KBM-7 (cell line): ENCODE data around the gene DNAJC30.
"Not testable (repeated sequence)": the region's sequence is repeated elsewhere in the genome, so short reads cannot be mapped to it uniquely, and the experiment has no call there.

Source experiments
- DNase-seq: peaks from one replicate; pipeline ENCODE4 v3.0.0-alpha.2; 2015
- in situ Hi-C: fragments of 300-500 bp; cut with MboI; formaldehyde crosslinking; loops from 2 replicates; pipeline ENCODE4 v1.14.3; 2020; ENCODE audit warnings: low sequenced_read_pairs, low pct_unique_long_range_greater_than_20kb, mixed read lengths

Gene DNAJC30

DNA sequence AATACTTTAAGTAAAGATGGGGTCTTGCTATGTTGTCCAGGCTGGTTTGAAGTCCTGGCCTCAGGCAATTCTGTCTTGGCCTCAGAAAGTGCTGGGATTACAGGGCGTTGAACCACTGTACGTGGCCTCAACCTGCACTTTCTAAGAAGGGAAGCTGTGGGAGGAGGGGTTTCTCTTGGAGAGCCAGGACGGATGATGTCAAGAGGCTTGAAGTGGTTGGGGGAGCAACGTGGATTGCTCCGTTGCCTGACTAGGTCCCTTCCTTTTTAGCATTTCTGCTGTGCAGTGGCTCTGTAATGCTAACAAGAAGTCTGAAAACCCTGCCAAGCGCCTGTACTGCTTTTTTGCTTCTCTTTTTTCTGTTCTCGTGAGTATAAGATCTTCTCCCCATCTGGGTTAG, 7.4 kb upstream of the DNAJC30 start:
- no peak for DNase-seq
- in situ Hi-C loops = no loop called here

DNA sequence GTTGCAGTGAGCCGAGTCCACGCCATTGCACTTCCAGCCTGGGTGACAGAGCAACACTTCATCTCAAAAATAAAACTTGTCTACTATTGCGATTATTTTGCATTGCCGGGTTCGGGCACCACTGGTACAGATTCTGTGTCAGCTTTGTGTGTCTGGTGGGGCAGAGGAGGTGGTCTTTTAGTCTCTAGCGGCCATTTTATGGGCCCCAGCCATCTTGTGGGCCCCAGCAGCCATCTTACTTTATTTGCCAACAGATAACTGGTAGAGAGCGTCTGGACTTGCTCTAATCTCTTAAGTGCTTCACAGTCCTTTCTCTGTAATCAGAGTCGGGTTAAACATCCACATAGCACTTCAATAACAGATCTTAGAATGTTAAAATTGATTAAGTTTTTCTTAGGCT, 5.0 kb upstream of the DNAJC30 start:
- in situ Hi-C loops = no loop called here
- DNase-seq = no peak

DNA sequence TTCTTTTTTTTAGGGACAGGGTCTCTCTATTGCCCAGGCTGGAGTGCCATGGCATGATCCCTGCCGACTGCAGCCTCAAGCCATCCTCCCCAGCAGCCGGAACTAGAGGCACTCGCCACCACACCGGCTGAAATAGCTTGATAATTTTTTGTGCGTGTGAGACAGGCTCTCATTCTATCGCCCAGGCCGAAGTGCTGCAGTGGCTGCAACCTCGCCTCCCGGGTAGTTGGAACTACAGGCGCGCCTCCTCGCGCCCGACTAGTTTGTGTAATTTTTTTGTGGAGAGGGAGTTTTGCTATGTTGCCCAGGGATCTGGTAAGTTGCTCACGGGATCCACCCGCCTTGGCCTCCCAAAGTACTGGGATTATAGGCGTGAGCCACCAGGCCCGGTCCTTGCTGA, 2.1 kb upstream of the DNAJC30 start:
- in situ Hi-C loops = no loop called here

DNA sequence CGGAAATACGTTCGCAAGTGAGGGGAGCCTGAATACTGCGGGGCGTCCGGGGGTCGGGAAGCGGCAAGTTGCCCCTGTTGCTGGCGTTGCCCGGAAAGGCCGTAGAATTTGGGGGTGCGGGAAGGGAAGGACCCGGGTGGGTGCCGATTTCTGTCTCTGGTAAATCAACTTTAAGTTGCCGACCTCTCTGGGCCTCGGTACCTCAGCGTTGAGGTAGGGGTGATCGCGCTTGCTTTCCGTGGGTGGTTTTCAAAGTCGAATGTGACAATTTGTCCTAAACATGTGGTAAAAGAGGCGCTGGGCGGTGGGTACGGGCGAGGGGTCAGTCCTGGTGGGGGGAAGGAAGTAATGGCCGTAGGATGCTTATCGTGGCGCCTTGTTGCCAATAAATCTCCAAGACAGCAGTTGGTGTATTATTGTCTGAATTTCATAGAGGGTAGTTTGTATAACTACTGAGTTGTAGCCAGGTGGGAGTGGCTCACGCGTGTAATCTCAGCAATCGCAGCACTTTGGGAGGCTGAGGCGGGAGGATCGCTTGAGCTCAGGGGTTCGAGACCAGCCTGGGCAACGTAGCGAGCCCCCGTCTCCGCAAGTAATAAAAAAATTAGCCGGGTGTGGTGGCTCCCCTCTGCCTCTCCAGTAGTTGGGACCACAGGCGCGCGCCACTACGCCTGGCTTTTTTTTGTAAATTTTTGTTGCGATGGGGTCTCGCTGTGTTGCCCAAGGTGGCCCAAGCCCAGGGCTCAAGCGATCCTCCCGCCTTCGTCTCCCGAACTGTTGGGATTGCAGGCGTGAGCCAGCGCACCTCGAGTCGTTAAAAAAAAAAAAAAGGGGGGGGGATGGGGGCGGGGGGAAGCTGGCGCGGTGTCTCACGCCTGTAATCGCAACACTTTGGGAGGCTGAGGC, 788 bp upstream of the DNAJC30 start:
- DNase-seq = no peak
- in situ Hi-C loops = no loop called here

More for the DNA sequence above, 2.1 kb upstream of the DNAJC30 start:
- no peak for DNase-seq

DNA sequence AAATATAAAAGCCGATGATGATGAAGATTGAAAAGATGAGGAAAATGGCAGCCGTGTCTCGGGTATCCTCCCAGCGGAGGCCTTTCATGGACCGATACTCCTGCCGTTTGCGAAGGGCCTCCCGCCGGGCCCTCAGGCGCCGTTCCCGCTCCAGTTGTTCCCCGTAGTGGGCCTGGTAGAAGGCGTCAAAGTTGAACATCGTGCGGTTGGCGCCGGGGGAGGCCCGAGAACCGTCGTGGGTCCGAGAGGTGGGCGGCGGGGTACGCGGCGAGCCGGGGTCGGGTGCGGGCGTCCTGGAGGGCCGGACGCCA, 553 bp downstream of the DNAJC30 start:
- no peak for DNase-seq
- in situ Hi-C loops = no loop called here

DNA sequence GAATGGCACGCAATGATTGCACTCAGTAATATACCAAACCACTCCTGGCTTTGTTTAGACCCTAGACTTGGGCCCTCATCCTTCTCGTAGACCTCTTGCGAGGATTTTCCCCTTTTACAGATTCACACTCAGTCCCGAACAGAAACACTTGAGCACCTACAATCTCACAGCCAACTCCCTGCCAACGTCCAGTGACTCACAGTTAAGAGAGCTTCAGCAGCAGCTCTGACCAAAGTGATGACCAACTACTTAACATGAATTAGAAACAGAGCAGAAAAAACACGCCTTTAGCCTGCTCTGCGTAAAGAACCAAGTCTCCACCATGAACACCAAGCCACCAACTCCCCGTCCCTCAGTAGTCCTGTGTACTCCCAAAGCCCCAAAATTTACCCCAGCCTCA, 2.2 kb downstream of the DNAJC30 start:
- no peak for DNase-seq
- in situ Hi-C loops = no loop called here

DNA sequence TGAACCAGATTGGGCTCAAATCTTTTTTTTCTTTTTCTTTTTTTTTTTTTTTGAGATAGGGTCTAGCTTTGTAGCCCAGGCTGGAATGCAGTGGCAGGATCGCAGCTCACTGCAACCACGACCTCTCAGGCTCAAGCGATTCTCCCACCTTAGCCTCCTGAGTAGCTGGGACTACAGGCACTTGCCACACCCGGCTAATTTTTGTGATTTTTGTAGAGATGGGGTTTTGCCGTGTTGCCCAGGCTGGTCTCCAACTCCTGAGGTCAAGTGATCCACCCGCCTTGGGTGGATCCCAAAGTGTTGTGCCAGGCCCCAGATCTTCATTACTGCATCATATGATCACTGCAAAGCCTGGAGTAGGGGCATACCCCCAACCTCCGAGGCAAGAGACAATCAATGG, 2.8 kb downstream of the DNAJC30 start:
- in situ Hi-C loops = no loop called here
- DNase-seq = no peak

DNA sequence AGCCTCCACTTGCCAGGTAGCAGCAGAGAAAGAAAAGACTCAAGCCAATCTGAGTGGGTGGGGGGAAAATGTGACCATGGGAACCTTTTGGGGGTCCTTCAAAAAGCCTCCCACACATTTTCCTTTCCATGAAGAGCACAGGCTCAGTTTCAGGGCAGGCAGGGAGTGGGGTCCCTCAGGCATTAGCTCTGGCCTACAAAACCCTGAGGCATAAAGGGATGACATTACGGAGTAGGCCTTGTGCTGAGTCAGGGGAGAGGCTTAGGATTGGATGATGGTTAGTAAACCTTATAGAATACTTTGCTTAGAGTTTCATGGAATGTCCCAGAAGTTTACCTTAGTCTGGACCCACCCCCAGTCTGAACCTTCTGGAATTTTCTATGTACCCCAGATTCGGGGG, 3.5 kb downstream of the DNAJC30 start:
- DNase-seq = no peak
- in situ Hi-C loops = no loop called here

DNA sequence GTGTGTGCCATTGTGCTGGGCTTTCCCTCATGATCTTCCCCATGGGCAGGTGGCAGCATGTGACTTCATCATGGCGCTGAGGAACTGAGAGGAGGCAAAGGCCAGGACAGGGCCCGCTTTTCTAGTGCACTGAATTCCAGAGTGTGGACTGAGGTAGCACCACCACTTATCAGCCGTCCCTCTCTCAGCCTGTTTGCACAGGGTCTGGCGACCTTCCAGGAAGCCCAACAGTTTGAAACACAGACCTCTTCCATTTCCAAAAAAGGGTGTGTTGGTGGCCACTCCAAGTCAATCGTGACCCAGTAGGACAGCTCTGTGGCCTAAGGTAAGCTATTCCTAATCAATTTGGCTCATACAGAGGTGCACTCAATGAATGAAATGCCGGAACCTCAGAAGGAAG, 4.4 kb downstream of the DNAJC30 start:
- DNase-seq = no peak
- in situ Hi-C loops = no loop called here

DNA sequence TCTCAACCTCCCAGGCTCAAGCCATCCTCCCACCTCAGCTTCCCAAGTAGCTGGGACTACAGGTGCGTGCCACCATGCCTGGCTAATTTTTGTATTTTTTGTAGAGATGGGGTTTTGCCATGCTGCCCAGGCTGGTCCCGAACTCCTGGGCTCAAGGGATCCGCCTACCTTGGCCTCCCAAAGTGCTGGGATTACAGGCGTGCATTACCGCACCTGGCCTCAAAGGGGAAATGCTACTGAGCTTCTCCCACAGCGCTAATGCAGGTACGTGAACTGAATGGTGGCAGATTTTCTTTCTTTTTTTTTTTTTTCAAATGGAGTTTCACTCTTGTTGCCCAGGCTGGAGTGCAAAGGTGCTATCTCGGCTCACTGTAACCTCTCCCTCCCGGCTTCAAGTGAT, 7.2 kb downstream of the DNAJC30 start:
- in situ Hi-C loops, DNase-seq: not testable (repeated sequence)

DNA sequence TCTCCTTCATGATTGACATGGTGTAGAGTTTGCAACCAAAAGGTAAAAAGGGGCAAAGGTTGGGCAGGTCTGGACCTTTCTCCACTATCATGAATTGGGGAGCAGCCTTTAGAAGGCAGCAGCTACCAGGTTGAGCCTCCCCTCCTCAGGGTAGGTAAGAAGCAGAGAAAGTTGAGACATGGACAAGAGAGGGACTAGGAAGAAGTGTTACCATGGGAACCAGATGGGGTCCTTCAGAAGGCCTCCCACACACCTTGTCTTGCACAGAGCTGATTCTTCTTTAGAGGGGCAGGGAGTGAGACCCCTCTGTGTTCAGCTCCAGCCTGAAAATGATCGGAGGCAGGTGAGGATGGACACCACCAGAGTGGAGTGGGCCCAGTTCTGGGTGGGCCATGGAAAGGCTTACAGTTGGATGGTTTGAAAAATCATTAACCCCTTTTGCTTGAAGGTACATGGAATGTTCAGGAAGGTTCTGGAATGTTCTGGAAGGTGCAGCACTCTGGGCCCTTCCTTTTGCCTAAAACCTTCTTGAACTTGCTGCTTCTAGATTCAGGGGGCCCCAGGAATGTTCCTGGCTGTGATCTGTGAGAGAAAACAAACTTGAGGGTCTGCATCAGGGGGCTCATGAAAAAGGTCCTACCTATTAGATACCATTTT, 8.7 kb downstream of the DNAJC30 start:
- in situ Hi-C loops = no loop called here
- no peak for DNase-seq

DNA sequence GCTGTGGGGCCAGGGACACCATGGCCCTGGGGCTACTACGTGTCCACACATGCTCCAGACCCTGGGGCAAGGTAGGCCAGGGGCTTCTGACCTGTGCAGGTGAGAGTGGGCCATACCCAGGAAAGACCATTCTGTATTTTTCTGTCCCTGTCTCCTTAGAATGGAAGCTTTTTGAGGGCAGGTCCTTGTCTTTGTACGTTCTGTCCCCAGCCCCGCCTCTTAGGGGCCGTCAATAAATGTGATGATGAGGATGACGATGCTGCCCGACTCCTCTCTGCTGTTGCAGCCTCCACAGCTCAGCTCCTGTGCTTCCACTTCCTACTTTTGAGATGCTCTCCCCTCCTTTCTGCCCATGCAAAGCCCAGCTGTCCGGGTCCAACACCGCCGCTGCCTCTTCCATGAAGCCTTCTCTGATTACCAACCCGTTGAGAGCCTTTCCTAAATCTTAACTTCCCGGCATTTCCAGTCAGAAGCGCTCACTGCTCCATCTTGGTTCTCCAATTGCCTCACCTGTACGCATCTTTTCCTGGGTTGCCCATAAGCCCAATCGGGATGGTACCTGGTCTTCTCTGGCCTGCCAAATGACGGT, 11.3 kb downstream of the DNAJC30 start:
- DNase-seq = no peak
- in situ Hi-C loops = no loop called here

DNA sequence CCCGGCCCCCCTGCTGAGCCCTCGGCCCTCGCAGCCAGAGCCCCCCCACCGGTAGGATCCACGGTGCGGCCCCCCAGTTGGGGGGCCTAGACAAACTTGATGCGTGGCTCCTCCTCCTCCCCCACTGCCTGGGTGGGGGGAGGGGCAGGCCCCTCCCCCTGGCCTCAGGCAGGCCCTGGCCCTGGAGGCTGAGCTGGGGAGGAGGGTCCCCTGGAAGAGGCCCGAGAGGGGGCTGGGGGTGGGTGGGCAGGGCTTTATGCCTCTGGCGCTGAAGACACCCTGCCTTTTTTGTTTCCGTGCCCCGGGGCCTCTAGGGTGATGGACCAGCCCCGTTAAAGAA, 12.0 kb downstream of the DNAJC30 start:
- in situ Hi-C loops = no loop called here
- DNase-seq = no peak

DNA sequence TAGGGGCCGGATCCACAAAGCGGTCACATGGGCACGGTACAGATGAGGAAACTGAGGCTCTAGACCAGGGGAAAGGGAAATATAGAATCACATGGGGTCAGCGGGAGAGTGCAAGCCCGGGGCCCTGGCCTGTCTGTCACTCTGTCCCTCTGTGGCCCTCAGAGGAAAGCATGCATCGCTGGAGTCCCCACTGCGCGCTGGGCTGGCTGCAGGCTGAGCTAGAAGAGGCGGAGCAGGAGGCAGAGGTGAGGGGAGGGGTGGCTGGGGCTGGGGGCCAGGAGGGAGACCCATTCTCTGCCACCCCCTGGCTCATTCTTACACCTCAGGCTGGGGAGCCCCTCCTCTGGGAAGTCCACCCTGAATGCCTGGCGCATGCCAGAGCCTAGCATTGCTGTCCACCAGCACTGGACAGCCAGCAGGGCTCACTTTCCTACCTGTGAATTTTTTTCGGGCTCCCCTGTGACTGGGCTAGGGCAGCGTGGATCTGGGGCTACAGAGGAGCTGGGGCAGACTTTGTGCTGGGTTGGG, 13.3 kb downstream of the DNAJC30 start:
- in situ Hi-C loops = no loop called here
- DNase-seq = no peak

DNA sequence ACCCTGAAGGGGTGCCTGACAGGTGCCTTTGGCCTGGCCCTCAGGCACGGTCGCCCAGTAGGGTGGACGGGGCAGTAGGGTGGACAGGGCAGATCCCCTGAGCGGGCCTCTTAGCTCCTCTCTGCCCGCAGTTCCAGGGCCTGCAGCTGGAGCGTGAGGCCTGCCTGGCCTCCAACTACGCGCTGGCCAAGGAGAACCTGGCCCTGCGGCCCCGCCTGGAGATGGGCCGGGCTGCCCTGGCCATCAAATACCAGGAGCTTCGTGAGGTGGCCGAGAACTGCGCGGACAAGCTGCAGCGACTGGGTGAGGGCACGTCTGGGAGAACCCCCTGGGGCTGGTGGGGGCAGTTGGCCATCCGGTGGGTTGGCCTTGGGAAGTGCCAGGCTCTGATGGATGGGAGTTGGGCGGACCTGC, 14.0 kb downstream of the DNAJC30 start:
- in situ Hi-C loops = no loop called here
- no peak for DNase-seq

DNA sequence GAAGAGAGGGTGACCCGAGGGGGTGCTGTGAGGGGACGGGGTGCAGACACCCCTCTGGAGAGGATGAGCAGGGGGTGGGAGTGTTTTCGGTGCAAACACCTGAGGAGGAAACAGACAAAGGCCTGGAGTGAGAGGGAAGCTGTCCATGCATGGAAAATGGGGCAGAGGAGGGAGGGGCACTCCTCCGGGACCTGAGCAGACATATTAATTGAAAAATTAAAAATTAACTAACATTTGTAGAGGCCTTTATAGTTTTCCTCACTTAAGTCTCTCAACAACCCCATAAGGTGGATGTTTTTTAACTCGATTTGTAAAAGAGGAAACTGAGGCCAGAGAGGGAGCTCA, 14.4 kb downstream of the DNAJC30 start:
- in situ Hi-C loops = no loop called here

DNA sequence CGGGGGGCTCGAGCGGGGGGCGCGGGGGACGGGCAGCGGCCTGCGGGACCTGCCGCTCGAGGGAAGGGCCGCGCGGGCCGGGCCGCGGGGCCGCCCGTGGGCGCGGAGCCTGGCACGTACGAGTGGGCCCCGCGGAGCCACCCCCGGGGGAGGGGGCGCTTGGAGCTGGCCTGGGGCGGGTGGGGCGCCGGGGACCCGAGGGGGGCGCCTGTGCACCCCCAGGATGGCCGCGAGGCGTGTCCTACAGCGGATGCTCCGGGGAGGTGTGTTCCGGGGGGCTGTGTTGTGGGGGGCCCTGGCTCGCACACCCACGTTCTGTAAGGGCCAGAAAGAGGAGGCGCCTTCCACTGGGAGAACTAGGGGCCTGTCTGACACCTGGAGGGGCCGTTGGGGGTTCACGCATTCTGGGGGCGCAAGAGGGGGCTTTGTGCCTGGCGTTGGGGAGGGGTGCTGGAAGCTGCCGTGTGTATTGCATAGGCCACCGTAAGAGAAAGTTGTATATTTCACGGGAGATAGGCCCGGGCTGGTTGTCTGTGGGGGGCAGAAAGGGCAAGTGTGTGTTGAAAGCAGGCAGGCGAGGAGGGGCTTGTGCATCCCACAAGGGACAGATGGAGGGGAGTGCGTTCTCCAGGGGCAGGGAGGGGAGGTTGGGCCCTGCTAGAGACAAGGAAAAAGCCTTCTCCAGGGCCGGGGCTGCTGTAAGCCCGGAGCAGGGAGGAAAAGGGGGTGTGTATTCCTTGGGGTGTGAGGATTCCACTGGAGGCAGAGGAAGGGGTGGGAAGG, 15.0 kb downstream of the DNAJC30 start:
- in situ Hi-C loops = no loop called here
- no peak for DNase-seq

More for the DNA sequence above, 14.4 kb downstream of the DNAJC30 start:
- DNase-seq = no peak

DNA sequence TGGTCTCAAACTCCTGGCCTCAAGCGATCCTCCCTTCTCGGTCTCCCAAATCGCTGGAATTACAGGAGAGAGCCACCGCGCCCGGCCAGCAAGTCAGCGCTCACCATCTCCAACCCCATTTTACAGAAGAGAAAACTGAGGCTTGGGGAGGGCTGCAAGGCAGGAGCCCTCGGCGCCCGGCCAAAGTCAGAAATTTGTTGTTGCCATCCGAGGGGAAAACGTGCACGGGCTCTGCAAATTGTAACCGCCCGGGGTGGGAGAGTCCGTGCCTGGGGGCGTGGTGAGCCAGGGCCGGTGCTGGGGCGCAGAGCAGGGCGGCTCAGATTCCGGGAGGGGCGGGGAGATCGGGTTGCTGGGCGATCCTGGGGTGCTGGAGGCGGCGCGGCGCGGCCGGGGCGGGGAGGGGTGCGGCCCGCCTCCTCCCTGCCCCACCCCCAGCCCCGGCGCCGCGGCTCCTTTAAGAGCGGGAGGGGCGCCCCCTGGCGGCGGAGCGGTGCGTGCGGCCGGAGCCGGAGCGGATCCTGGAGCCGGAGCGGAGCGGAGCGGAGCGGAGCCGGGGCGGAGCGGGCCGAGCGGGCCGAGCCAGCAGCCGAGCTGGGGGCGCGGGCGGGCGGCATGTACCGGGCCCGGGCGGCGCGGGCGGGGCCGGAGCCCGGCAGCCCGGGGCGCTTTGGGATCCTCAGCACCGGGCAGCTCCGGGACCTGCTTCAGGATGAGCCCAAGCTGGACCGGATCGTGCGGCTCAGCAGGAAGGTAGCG, 15.7 kb downstream of the DNAJC30 start, which contains the start of gene VPS37D:
Gene VPS37D, plus strand, starts transcription at position 488 of the 759 bp plus-strand sequence. Its CDS starts 128 bp downstream, at position 616.
- DNase-seq = peak; percentile 76

DNA sequence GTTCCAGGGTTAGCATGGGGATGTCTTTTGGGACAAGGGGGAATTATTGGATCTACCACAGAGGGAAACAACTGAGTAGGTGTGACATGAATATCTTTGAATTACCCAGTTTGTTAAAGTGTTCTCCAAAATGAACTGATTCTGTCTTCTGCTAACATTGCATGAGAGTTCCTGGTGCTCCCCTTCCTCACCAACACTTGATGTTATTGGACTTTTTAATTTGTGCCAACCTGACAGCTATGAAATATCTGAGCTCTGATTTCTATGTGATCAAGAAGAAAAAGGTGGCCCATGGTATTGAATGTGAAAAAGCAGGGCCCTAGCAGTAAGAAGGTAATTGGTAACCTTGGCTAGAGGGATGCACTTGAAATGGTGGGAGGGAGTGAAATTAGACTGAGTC, 20.2 kb downstream of the DNAJC30 start:
- in situ Hi-C loops = no loop called here
- DNase-seq = no peak

More for the DNA sequence above, 15.7 kb downstream of the DNAJC30 start, which contains the start of gene VPS37D:
- in situ Hi-C loops = no loop called here
